Measurements from ENCODE around the gene OCRL. TPM values are rescaled to one million over a fixed set of nuclear protein-coding genes. Genes with fewer than 3 reads are reported as not detected.

Gene OCRL
- total RNA-seq, 1 donor from 2014 or later: 24.2 TPM

DNA sequence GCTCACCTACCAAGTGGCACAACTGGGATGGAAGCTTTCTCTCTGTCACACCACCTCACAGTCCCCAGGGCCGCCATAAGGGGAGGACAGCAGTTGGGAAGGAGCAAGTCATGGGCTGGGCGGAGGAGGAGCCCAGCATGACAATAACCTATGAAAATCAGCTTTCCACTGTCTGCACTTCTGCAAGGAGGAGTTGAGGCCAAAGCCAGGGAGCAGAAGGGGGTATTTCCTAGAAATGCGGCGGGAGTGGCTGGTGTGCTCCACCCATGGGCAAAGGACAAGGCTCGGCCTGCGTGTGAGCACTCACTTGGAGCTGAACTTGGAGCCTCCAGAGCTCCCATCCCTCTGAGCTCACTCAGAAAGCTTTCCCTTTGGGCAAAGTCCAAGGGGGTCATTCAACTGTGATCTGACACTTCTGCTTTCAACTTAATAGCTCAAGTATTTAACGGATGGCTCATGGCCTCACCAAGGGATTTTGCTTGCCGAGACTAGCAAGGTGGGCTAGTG is 96.2 kb downstream of the OCRL start:
- Mint-ChIP-seq H3K27ac (ENCODE audit: unreplicated experiment) (no peak overlapping the region), H3K27me3 (ENCODE audit: unreplicated experiment) (peaks cover 9% of the 10 kb centered on the region), H3K4me1 (ENCODE audit: unreplicated experiment) (peaks cover 13% of the 10 kb centered on the region), H3K9me3 (ENCODE audit: unreplicated experiment) (no peaks in the 10 kb centered on the region), H3K4me3 (ENCODE audit: unreplicated experiment) (no peak overlapping the region), H3K36me3 (ENCODE audit: low read depth, unreplicated experiment) (peaks cover 3% of the 10 kb centered on the region)
- TF ChIP-seq CTCF (IDR thresholded peaks at IDR 0.05; ENCODE audit: unreplicated experiment): no peak
- no peak for DNase-seq (ENCODE audit: low spot score)

- Mint-ChIP-seq H3K27ac (ENCODE audit: unreplicated experiment) (no peak overlapping the region), H3K4me1 (ENCODE audit: unreplicated experiment) (peaks cover 13% of the 10 kb centered on the region), H3K36me3 (ENCODE audit: low read depth, unreplicated experiment) (peaks cover 3% of the 10 kb centered on the region), H3K9me3 (ENCODE audit: unreplicated experiment) (no peaks in the 10 kb centered on the region), H3K27me3 (ENCODE audit: unreplicated experiment) (peaks cover 6% of the 10 kb centered on the region), H3K4me3 (ENCODE audit: unreplicated experiment) (no peak overlapping the region)
- peak; percentile 88 for TF ChIP-seq CTCF (IDR thresholded peaks at IDR 0.05; ENCODE audit: unreplicated experiment)
- DNase-seq (ENCODE audit: low spot score): peak; percentile 68
Measured at GRCh38 chrX:129637217-129638109, 97.4 kb downstream of the OCRL start.

DNA sequence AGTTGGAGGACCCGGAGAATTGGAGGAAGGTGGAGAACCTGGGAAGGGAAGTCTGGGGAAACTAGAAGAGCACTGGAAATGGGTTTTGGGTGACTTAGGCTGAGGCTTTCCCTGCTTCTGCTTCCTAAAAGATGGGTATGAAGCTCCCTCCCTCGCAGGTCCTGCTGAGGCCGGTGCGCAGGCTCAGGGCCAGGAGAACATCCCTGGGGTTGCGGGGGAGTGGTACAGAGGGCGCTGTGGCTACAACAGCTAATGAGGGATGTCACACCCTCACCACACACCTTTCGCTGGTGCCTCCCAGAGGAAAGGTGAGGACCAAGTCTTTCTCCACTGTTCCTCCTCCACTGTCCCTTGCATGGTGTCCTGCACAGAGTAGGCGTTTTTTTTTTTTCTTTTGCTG is 98.9 kb downstream of the OCRL start:
- DNase-seq (ENCODE audit: low spot score): no peak
- Mint-ChIP-seq H3K4me3 (ENCODE audit: unreplicated experiment) (no peak overlapping the region), H3K36me3 (ENCODE audit: low read depth, unreplicated experiment) (peaks cover 3% of the 10 kb centered on the region), H3K27ac (ENCODE audit: unreplicated experiment) (no peak overlapping the region), H3K4me1 (ENCODE audit: unreplicated experiment) (peaks cover 13% of the 10 kb centered on the region), H3K27me3 (ENCODE audit: unreplicated experiment) (peaks cover 6% of the 10 kb centered on the region), H3K9me3 (ENCODE audit: unreplicated experiment) (no peaks in the 10 kb centered on the region)
- TF ChIP-seq CTCF (IDR thresholded peaks at IDR 0.05; ENCODE audit: unreplicated experiment): no peak

DNA sequence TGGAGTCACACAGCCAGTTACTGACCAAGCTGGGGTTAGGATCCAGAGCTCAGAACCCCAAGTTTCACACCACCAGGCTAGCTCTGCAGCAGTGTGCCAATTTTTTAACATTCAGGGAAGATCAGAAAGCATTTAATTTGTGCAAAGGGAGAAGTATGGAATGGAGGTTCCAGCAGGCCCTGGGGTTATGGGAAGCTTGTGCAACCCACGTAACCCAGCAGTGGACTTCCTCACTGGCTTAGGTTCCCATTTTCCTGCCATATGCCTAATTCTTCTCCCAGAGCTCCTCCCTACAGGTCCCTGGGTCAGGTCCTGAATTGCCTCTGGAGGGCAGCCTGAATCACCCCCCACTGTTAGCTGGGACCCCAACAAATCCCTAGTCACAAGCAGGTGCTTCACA is 100.7 kb downstream of the OCRL start:
- Mint-ChIP-seq H3K4me1 (ENCODE audit: unreplicated experiment) (peaks cover 13% of the 10 kb centered on the region), H3K9me3 (ENCODE audit: unreplicated experiment) (no peaks in the 10 kb centered on the region), H3K36me3 (ENCODE audit: low read depth, unreplicated experiment) (peaks cover 3% of the 10 kb centered on the region), H3K27me3 (ENCODE audit: unreplicated experiment) (peaks cover 6% of the 10 kb centered on the region), H3K4me3 (ENCODE audit: unreplicated experiment) (no peak overlapping the region), H3K27ac (ENCODE audit: unreplicated experiment) (no peak overlapping the region)
- TF ChIP-seq CTCF (IDR thresholded peaks at IDR 0.05; ENCODE audit: unreplicated experiment): no peak
- DNase-seq (ENCODE audit: low spot score): no peak

- no peak for DNase-seq (ENCODE audit: low spot score)
- no peak for TF ChIP-seq CTCF (IDR thresholded peaks at IDR 0.05; ENCODE audit: unreplicated experiment)
- Mint-ChIP-seq H3K4me3 (ENCODE audit: unreplicated experiment) (no peak overlapping the region), H3K4me1 (ENCODE audit: unreplicated experiment) (peaks cover 15% of the 10 kb centered on the region), H3K27ac (ENCODE audit: unreplicated experiment) (no peak overlapping the region), H3K36me3 (ENCODE audit: low read depth, unreplicated experiment) (peaks cover 3% of the 10 kb centered on the region), H3K27me3 (ENCODE audit: unreplicated experiment) (peaks cover 6% of the 10 kb centered on the region), H3K9me3 (ENCODE audit: unreplicated experiment) (no peaks in the 10 kb centered on the region)
Measured at GRCh38 chrX:129641469-129641868, 101.4 kb downstream of the OCRL start.

Data from endothelial cell (in vitro differentiated cells).